GM18858 (cell line): ENCODE measurements around the gene PDK4.
"Not testable (repeated sequence)": the region's sequence is repeated elsewhere in the genome, so short reads cannot be mapped to it uniquely, and the experiment has no call there.

Experiments used
- ATAC-seq: cut with Tn5 transposase; IDR thresholded peaks from one replicate; pipeline ENCODE4 v1.9.1; 2021; ENCODE audit not compliant: unreplicated experiment

Gene PDK4

GRCh38 chr7:95605275-95605674, 9.0 kb upstream of the PDK4 start:
- no peak for ATAC-seq

GRCh38 chr7:95604811-95605210, 8.5 kb upstream of the PDK4 start:
- ATAC-seq, result not testable (repeated sequence)

GRCh38 chr7:95604397-95604796, 8.1 kb upstream of the PDK4 start:
- ATAC-seq, result not testable (repeated sequence)

- no peak for ATAC-seq
Measured at GRCh38 chr7:95602421-95602820, 6.1 kb upstream of the PDK4 start.

GRCh38 chr7:95601316-95601715, 5.0 kb upstream of the PDK4 start:
- ATAC-seq, result no peak

- ATAC-seq, result no peak
Measured at GRCh38 chr7:95599069-95599468, 2.8 kb upstream of the PDK4 start.

- no peak for ATAC-seq
Measured at GRCh38 chr7:95598511-95598910, 2.2 kb upstream of the PDK4 start.

GRCh38 chr7:95595746-95596197, 544 bp downstream of the PDK4 start:
- no peak for ATAC-seq

- ATAC-seq, result no peak
Measured at GRCh38 chr7:95594185-95594584, 2.1 kb downstream of the PDK4 start.

GRCh38 chr7:95593343-95593742, 3.0 kb downstream of the PDK4 start:
- no peak for ATAC-seq

- ATAC-seq, result no peak
Measured at GRCh38 chr7:95592570-95592969, 3.7 kb downstream of the PDK4 start.

- ATAC-seq, result no peak
Measured at GRCh38 chr7:95590387-95591248, 5.7 kb downstream of the PDK4 start.

- ATAC-seq, result no peak
Measured at GRCh38 chr7:95589766-95590165, 6.5 kb downstream of the PDK4 start.

GRCh38 chr7:95589031-95589430, 7.3 kb downstream of the PDK4 start:
- ATAC-seq, result no peak

GRCh38 chr7:95586951-95587301, 9.4 kb downstream of the PDK4 start:
- ATAC-seq, result no peak

GRCh38 chr7:95585426-95585789, 10.9 kb downstream of the PDK4 start:
- ATAC-seq, result no peak

GRCh38 chr7:95584769-95585425, 11.4 kb downstream of the PDK4 start:
- no peak for ATAC-seq

- ATAC-seq, result no peak
Measured at GRCh38 chr7:95583834-95584621, 12.3 kb downstream of the PDK4 start.

- ATAC-seq, result no peak
Measured at GRCh38 chr7:95582578-95583293, 13.6 kb downstream of the PDK4 start.

GRCh38 chr7:95581467-95581866, 14.8 kb downstream of the PDK4 start:
- no peak for ATAC-seq

GRCh38 chr7:95579318-95579717, 17.0 kb downstream of the PDK4 start:
- no peak for ATAC-seq
